GM12878 (cell line): ENCODE results near the gene GNA15.

ENCODE experiments used
- HDAC2 ChIP-seq: fragments of 200-600 bp; sonication (generic); IDR thresholded peaks from 2 replicates; pipeline ENCODE4 v1.6.1; 2017
- KDM1A ChIP-seq: fragments of 200-600 bp; sonication (generic); IDR thresholded peaks from 2 replicates; pipeline ENCODE4 v1.6.1; 2016; ENCODE audit warnings: borderline replicate concordance
- MEF2B ChIP-seq: fragments of 450-650 bp; IDR thresholded peaks from 2 replicates; pipeline ENCODE4 v1.6.1; 2018; ENCODE audit warnings: mild to moderate bottlenecking, moderate library complexity; ENCODE audit not compliant: partially characterized antibody, poor library complexity, severe bottlenecking
- MYC ChIP-seq: IDR thresholded peaks from 2 replicates; pipeline ENCODE4 v1.6.1; 2011; ENCODE audit warnings: mild to moderate bottlenecking, low read length, moderate library complexity, inconsistent platforms; ENCODE audit not compliant: insufficient read depth, insufficient replicate concordance, insufficient read length, severe bottlenecking
- NR2C1 ChIP-seq: fragments of 450-650 bp; IDR thresholded peaks from 2 replicates; pipeline ENCODE4 v1.6.1; 2017; ENCODE audit warnings: antibody characterized with exemption, mild to moderate bottlenecking, moderate library complexity
- NRF1 ChIP-seq: conservative IDR thresholded peaks from 2 replicates; pipeline ENCODE4 v1.6.1; 2011; ENCODE audit warnings: mild to moderate bottlenecking, low read depth, low read length, improper control_type of control experiment
- POLR2A ChIP-seq: IDR thresholded peaks from 2 replicates; pipeline ENCODE4 v1.6.1; 2011; ENCODE audit warnings: low read depth, mild to moderate bottlenecking, low read length
- POLR2AphosphoS5 ChIP-seq: IDR thresholded peaks from 2 replicates; pipeline ENCODE4 v1.6.1; 2011; ENCODE audit warnings: mild to moderate bottlenecking, low read length, inconsistent platforms
- SIN3A ChIP-seq: IDR thresholded peaks from 2 replicates; pipeline ENCODE4 v1.6.1; 2012; ENCODE audit warnings: low read depth, low read length, improper control_type of control experiment
- SMC3 ChIP-seq: IDR thresholded peaks from 2 replicates; pipeline ENCODE4 v1.6.1; 2011; ENCODE audit warnings: low read length, improper control_type of control experiment, borderline replicate concordance
- TF ChIP-seq, protein P1 (sequence below): IDR thresholded peaks from 2 replicates; pipeline ENCODE4 v1.6.1; 2012; ENCODE audit warnings: low read length, inconsistent platforms
- TF ChIP-seq, protein P2 (sequence below), 3 experiments: IDR thresholded peaks in 2 of 3; conservative IDR thresholded peaks in 1 of 3; 2 replicates each; pipeline ENCODE4 v1.5.1; 2011; ENCODE audit warnings: low read depth in 3 of 3, low read length in 3 of 3, mild to moderate bottlenecking in 3 of 3, control low read depth in 2 of 3, moderate library complexity in 2 of 3, inconsistent platforms in 1 of 3, mixed read lengths in 1 of 3; ENCODE audit not compliant: control insufficient read depth in 2 of 3, insufficient read depth in 1 of 3; ENCODE audit errors: extremely low read depth in 1 of 3
- TF ChIP-seq, protein P3 (sequence below): IDR thresholded peaks from 2 replicates; pipeline ENCODE4 v1.6.1; 2012; ENCODE audit warnings: mild to moderate bottlenecking, low read depth, low read length

DNA sequence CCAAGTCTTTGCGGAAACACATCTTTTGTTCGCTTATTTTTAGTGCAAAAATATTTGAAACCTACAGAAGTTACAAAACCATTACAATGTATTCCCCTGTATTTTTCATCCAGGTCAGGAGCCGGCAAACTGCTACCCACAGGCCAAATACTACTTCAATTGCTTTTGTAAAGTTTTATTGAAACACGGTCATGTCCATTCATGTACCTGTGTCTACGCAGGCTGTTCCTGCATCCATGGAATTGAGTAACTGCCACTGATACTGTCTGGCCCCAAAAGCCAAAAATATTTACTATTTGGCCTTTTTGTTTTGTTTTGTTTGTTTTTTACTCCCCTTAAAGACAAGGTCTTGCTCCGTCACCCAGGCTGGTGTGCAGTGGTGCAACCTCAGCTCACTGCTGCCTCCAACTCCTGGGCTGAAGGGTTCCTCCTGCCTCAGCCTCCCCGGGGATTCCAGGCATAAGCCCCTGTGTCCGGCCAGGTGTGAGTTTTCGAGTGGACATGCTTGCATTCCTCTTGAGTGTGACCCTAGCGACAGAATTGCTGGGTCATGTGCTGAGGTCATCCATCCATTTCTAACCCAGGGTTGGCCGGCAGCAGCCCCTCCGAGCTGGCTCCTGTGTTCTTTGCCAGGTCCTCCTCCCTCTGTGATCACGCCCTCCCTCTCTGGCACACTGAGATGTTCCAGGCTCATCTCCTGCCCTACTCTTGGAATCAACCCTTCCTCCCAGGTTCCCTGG, 31.9 kb downstream of the GNA15 start:
- TF ChIP-seq, protein P1, sequence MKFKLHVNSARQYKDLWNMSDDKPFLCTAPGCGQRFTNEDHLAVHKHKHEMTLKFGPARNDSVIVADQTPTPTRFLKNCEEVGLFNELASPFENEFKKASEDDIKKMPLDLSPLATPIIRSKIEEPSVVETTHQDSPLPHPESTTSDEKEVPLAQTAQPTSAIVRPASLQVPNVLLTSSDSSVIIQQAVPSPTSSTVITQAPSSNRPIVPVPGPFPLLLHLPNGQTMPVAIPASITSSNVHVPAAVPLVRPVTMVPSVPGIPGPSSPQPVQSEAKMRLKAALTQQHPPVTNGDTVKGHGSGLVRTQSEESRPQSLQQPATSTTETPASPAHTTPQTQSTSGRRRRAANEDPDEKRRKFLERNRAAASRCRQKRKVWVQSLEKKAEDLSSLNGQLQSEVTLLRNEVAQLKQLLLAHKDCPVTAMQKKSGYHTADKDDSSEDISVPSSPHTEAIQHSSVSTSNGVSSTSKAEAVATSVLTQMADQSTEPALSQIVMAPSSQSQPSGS = no peak
- TF ChIP-seq POLR2A (no peak), SIN3A (no peak), NR2C1 (no peak), HDAC2 (no peak), NRF1 (no peak), SMC3 (no peak), MYC (no peak), MEF2B (no peak), KDM1A (no peak), POLR2AphosphoS5 (no peak)
- TF ChIP-seq, protein P2, sequence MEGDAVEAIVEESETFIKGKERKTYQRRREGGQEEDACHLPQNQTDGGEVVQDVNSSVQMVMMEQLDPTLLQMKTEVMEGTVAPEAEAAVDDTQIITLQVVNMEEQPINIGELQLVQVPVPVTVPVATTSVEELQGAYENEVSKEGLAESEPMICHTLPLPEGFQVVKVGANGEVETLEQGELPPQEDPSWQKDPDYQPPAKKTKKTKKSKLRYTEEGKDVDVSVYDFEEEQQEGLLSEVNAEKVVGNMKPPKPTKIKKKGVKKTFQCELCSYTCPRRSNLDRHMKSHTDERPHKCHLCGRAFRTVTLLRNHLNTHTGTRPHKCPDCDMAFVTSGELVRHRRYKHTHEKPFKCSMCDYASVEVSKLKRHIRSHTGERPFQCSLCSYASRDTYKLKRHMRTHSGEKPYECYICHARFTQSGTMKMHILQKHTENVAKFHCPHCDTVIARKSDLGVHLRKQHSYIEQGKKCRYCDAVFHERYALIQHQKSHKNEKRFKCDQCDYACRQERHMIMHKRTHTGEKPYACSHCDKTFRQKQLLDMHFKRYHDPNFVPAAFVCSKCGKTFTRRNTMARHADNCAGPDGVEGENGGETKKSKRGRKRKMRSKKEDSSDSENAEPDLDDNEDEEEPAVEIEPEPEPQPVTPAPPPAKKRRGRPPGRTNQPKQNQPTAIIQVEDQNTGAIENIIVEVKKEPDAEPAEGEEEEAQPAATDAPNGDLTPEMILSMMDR (IDR thresholded peaks at IDR 0.05 in 2 of 3, conservative IDR thresholded peaks at IDR 0.05 in 1 of 3; ENCODE audit: control insufficient read depth in 2 of 3, extremely low read depth in 1 of 3, insufficient read depth in 1 of 3, low read depth in 3 of 3, low read length in 3 of 3) = no peak
- TF ChIP-seq, protein P3, sequence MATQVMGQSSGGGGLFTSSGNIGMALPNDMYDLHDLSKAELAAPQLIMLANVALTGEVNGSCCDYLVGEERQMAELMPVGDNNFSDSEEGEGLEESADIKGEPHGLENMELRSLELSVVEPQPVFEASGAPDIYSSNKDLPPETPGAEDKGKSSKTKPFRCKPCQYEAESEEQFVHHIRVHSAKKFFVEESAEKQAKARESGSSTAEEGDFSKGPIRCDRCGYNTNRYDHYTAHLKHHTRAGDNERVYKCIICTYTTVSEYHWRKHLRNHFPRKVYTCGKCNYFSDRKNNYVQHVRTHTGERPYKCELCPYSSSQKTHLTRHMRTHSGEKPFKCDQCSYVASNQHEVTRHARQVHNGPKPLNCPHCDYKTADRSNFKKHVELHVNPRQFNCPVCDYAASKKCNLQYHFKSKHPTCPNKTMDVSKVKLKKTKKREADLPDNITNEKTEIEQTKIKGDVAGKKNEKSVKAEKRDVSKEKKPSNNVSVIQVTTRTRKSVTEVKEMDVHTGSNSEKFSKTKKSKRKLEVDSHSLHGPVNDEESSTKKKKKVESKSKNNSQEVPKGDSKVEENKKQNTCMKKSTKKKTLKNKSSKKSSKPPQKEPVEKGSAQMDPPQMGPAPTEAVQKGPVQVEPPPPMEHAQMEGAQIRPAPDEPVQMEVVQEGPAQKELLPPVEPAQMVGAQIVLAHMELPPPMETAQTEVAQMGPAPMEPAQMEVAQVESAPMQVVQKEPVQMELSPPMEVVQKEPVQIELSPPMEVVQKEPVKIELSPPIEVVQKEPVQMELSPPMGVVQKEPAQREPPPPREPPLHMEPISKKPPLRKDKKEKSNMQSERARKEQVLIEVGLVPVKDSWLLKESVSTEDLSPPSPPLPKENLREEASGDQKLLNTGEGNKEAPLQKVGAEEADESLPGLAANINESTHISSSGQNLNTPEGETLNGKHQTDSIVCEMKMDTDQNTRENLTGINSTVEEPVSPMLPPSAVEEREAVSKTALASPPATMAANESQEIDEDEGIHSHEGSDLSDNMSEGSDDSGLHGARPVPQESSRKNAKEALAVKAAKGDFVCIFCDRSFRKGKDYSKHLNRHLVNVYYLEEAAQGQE = no peak
